Left renal pelvis (tissue), 4 donors: ENCODE measurements around the gene CD177. TPM values are rescaled to one million over a fixed set of nuclear protein-coding genes. Genes with fewer than 3 reads are reported as not detected.
"Not testable (repeated sequence)": the region's sequence is repeated elsewhere in the genome, so short reads cannot be mapped to it uniquely, and the experiment has no call there.

Experiments used
- DNase-seq, 4 donors: peaks; one replicate each; pipeline ENCODE4 v3.0.0-alpha.2; 2013; ENCODE audit warnings: low read depth in 4 of 4, low spot score in 3 of 4
- polyA plus RNA-seq, 4 donors: library from polyadenylated mRNA; unstranded; fragments of 120-200 nt; gene quantifications; one replicate each; pipeline ENCODE4 v1.2.1, GENCODE V29; 2013; ENCODE audit not compliant: insufficient read length in 4 of 4

CD177 gene
- polyA plus RNA-seq, 4 donors: 0.40 to 0.66 (median 0.46) TPM; not detected in 1

GRCh38 chr19:43332058-43332922, 21.2 kb upstream of the CD177 start:
- DNase-seq: no peak

GRCh38 chr19:43336508-43336907, 17.0 kb upstream of the CD177 start:
- DNase-seq: not testable (repeated sequence)

DNA sequence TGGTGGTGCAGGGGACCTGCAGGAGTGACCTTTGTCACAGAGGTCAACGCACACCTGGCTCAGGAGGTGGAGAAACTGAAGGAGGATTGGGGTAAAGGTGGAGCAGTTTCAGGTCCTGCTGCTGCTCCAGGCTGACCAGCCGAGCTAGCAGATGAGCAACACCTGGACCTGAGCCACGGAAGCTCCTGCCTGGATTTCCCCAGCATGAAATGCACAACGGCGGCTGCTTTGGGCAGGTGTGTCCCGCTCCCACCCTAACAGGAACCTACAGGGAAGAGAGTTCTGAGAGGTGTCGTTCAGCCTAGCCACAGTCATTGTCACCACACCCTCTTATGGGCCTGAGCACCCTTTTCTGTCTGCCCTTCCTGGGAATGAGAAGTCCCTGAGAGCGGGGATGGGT, 15.7 kb upstream of the CD177 start:
- no peak for DNase-seq

- DNase-seq: no peak
Measured at GRCh38 chr19:43338530-43338929, 15.0 kb upstream of the CD177 start.

- not testable (repeated sequence) for DNase-seq
Measured at GRCh38 chr19:43339243-43339930, 14.1 kb upstream of the CD177 start.

GRCh38 chr19:43340101-43340500, 13.4 kb upstream of the CD177 start:
- DNase-seq: not testable (repeated sequence)

- not testable (repeated sequence) for DNase-seq
Measured at GRCh38 chr19:43341098-43341497, 12.4 kb upstream of the CD177 start.

DNA sequence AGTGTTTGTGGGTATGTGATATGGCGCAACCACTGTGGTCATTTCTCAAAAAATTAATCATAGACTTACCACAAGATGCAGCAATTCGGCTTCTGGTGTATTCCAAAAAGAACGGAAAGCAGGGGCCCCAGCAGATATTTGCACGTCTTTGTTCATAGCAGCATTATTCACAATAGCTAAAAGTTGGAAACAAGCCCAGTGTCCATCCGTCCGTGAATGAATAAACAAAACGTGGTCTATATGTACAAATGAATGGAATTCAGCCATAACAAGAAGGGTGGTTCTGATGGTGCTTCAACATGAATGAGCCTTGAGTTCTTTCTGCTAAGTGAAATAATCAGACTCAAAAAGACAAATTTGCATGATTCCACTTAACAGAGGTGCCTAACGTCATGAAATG, 11.4 kb upstream of the CD177 start:
- not testable (repeated sequence) for DNase-seq

GRCh38 chr19:43344347-43344925, 9.1 kb upstream of the CD177 start:
- DNase-seq: not testable (repeated sequence)

- DNase-seq: not testable (repeated sequence)
Measured at GRCh38 chr19:43349813-43350212, 3.7 kb upstream of the CD177 start.

DNA sequence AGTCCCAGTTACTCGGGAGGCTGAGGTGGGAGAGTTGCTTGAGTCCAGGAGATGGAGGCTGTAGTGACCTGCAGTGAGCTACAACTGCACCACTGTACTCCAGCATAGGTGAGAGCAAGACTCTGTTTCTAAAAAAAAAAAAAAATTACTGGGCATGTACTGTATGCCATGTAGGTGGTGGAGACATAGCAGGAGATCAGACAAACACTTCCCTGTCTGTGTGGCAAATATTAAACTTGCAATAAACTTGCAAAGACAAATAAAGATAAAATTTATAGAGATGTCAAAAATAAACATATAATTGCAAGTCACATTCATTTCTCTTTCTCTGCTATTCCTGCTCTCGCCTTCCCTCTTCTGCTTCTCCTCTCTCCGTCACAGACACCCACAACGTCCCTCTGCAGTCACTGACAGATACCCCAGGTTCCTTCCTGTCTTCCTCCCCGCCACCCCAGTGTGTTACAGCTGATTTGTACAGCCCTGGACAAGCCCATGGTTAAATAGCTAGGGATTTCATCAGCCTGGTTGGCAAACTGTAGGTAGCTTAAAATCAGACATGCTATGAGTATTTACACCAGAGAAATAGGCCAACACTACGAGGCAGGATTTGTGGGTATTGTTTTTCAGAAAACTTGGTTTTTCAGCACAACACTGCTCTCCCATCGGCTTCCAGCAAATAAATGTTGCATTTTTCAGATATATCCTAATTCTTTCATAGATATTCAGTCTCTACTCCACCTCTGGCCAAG, 1.3 kb upstream of the CD177 start:
- no peak for DNase-seq

DNA sequence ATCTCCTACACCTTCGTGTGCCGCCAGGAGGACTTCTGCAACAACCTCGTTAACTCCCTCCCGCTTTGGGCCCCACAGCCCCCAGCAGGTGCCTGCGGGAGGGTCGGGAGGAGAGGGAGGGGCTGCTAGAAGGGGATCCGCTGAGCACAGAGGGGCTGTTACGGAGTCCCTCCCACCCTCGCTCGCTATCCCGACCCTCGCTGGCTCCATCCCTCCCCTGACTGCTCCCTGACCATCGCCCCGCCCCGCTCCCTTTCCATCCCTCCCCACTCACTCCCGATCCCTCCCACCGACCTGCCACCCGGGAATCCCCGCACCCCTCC, 780 bp downstream of the CD177 start:
- DNase-seq: no peak

GRCh38 chr19:43356749-43357148, 3.3 kb downstream of the CD177 start:
- DNase-seq: not testable (repeated sequence)

DNA sequence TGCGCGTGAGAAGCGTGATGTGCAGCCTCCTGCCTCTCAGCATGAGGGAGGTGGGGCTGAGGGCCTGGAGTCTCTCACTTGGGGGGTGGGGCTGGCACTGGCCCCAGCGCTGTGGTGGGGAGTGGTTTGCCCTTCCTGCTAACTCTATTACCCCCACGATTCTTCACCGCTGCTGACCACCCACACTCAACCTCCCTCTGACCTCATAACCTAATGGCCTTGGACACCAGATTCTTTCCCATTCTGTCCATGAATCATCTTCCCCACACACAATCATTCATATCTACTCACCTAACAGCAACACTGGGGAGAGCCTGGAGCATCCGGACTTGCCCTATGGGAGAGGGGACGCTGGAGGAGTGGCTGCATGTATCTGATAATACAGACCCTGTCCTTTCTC, 8.7 kb downstream of the CD177 start:
- DNase-seq: no peak

GRCh38 chr19:43362745-43363144, 9.3 kb downstream of the CD177 start:
- DNase-seq: no peak

- DNase-seq: not testable (repeated sequence)
Measured at GRCh38 chr19:43365677-43366076, 12.2 kb downstream of the CD177 start.

- no peak for DNase-seq
Measured at GRCh38 chr19:43367822-43368221, 14.3 kb downstream of the CD177 start.

- DNase-seq: not testable (repeated sequence)
Measured at GRCh38 chr19:43368897-43369296, 15.4 kb downstream of the CD177 start.

- DNase-seq: no peak
Measured at GRCh38 chr19:43371909-43372308, 18.4 kb downstream of the CD177 start.

GRCh38 chr19:43372462-43372861, 19.0 kb downstream of the CD177 start:
- DNase-seq: no peak

DNA sequence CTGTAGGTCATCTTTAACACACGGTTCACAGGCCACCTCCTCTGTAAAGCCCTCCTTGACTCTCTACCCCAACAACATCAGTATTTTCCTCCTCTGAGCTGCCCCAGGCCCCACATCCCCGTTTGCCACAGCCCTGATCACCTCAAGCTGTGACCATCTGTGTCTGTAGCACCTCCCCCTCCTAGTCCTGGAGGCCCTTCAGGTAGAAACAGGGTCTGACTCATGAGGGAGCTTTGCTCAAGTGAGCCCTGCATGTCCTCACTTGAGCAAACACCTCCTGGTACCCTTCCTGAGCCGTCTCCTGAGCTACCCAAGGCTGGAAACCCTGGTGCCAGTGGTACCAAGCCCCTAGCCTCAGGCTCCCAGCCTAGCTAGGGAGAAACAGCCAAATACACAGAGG, 24.1 kb downstream of the CD177 start:
- DNase-seq: not testable (repeated sequence)
